H1 (cell line): ENCODE results near the gene DIAPH2. TPM values are rescaled to one million over a fixed set of nuclear protein-coding genes. Genes with fewer than 3 reads are reported as not detected.

Source experiments
- CTCF ChIA-PET: fragments of 300-600 bp; sonication (Branson Sonifier 250); formaldehyde crosslinking; loops from one replicate; lab custom pipeline; 2021; ENCODE audit not compliant: partially characterized antibody; lab: Charles Lee
- POLR2A ChIA-PET: fragments of 300-600 bp; sonication (Branson Sonifier 250); formaldehyde crosslinking; loops from one replicate; lab custom pipeline; 2021; ENCODE audit warnings: inconsistent platforms; ENCODE audit not compliant: partially characterized antibody; lab: Charles Lee
- DNase-seq, 2 experiments: peaks; one replicate each; pipeline versions ENCODE4 v3.0.0 to v3.0.0-alpha.2; 2010 to 2022; ENCODE audit warnings: low spot score in 2 of 2, low read depth in 1 of 2, mixed read lengths in 1 of 2
- FAIRE-seq: peaks from 2 replicates; lab custom pipeline; 2011; peaks lifted over from hg19 to GRCh38; lab: Jason Lieb, UNC
- H2AFZ ChIP-seq: 2 replicates; pipeline ENCODE4 v1.8.1; 2012; ENCODE audit warnings: low read length, inconsistent platforms
- H2AK5ac ChIP-seq: 2 replicates; pipeline ENCODE4 v1.6.1; 2013; ENCODE audit warnings: low read depth, low read length
- H2BK120ac ChIP-seq: replicated peaks from 2 replicates; pipeline ENCODE3; 2013; ENCODE audit warnings: low read depth, low read length, inconsistent platforms
- H2BK12ac ChIP-seq: 2 replicates; pipeline ENCODE4 v1.6.1; 2013; ENCODE audit warnings: low read depth, low read length
- H2BK15ac ChIP-seq: 2 replicates; pipeline ENCODE4 v1.6.1; 2013; ENCODE audit warnings: low read length
- H2BK20ac ChIP-seq: 2 replicates; pipeline ENCODE4 v1.6.1; 2013; ENCODE audit warnings: low read length
- H2BK5ac ChIP-seq: 2 replicates; pipeline ENCODE4 v1.6.1; 2013; ENCODE audit warnings: low read depth, low read length
- H3K14ac ChIP-seq: 2 replicates; pipeline ENCODE4 v1.6.1; 2013; ENCODE audit warnings: inconsistent platforms; ENCODE audit not compliant: insufficient read length
- H3K18ac ChIP-seq: 2 replicates; pipeline ENCODE4 v1.6.1; 2013; ENCODE audit warnings: low read length; ENCODE audit errors: extremely low read depth
- H3K23ac ChIP-seq: 2 replicates; pipeline ENCODE4 v1.6.1; 2013; ENCODE audit warnings: inconsistent platforms; ENCODE audit not compliant: insufficient read length
- H3K23me2 ChIP-seq: 2 replicates; pipeline ENCODE4 v1.6.1; 2013; ENCODE audit warnings: low read depth, low read length
- H3K27ac ChIP-seq: 2 replicates; pipeline ENCODE4 v1.6.1; 2011; ENCODE audit warnings: low read depth, low read length, inconsistent platforms
- H3K27me3 ChIP-seq, 4 experiments: replicated peaks in 1 of 4; 1 replicate in 1 of 4; 2 replicates in 3 of 4; pipeline versions ENCODE4 v1.6.1 to v1.8.1; 2011 to 2013; ENCODE audit warnings: low read length in 3 of 4, mild to moderate bottlenecking in 3 of 4, inconsistent platforms in 2 of 4, mixed read lengths in 2 of 4, moderate library complexity in 1 of 4; ENCODE audit not compliant: control insufficient read depth in 3 of 4, insufficient read depth in 3 of 4; ENCODE audit errors: extremely low read depth in 1 of 4
- H3K36me3 ChIP-seq, 4 experiments: 2 replicates each; pipeline versions ENCODE4 v1.6.1 to v1.8.1; 2011 to 2013; ENCODE audit warnings: mild to moderate bottlenecking in 4 of 4, low read length in 3 of 4, moderate library complexity in 2 of 4, control low read depth in 1 of 4, inconsistent platforms in 1 of 4; ENCODE audit not compliant: insufficient read depth in 4 of 4, control insufficient read depth in 2 of 4
- H3K4ac ChIP-seq: replicated peaks from 2 replicates; pipeline ENCODE3; 2013; ENCODE audit warnings: low read length, low read depth, mixed read lengths, inconsistent platforms; ENCODE audit not compliant: insufficient read length
- H3K4me1 ChIP-seq, 4 experiments: replicated peaks in 1 of 4; 1 replicate in 1 of 4; 2 replicates in 3 of 4; pipeline versions ENCODE4 v1.6.1 to v1.8.1; 2011 to 2013; ENCODE audit warnings: low read length in 3 of 4, inconsistent platforms in 2 of 4, mixed read lengths in 1 of 4; ENCODE audit not compliant: insufficient read depth in 4 of 4, control insufficient read depth in 3 of 4
- H3K4me2 ChIP-seq, 2 experiments: 2 replicates each; pipeline versions ENCODE4 v1.6.1 to v1.8.1; 2011 to 2013; ENCODE audit warnings: low read depth in 2 of 2, low read length in 2 of 2, control low read depth in 1 of 2, inconsistent platforms in 1 of 2, mild to moderate bottlenecking in 1 of 2; ENCODE audit not compliant: insufficient read depth in 1 of 2
- H3K4me3 ChIP-seq, 4 experiments: fragments of 200-600, 300-600 bp in 1 of 4; sonication (generic), shearing (Covaris generic), sonication (Bioruptor Twin) in 1 of 4; 2 replicates each; pipeline versions ENCODE4 v1.5.1 to v1.8.1; 2011 to 2016; ENCODE audit warnings: low read length in 4 of 4, low read depth in 3 of 4, control low read depth in 2 of 4, inconsistent platforms in 2 of 4, mild to moderate bottlenecking in 2 of 4, mixed read lengths in 1 of 4, moderate library complexity in 1 of 4; ENCODE audit not compliant: insufficient read depth in 2 of 4; ENCODE audit errors: extremely low read depth in 1 of 4
- H3K56ac ChIP-seq: replicated peaks from 2 replicates; pipeline ENCODE3; 2013; ENCODE audit warnings: low read depth, mild to moderate bottlenecking, mixed read lengths, low read length, inconsistent platforms; ENCODE audit not compliant: insufficient read length
- H3K79me1 ChIP-seq: 2 replicates; pipeline ENCODE4 v1.6.1; 2013; ENCODE audit warnings: low read depth, low read length, control low read depth
- H3K79me2 ChIP-seq, 2 experiments: 2 replicates each; pipeline versions ENCODE4 v1.6.1 to v1.8.1; 2012 to 2013; ENCODE audit warnings: low read length in 2 of 2, mild to moderate bottlenecking in 2 of 2, inconsistent platforms in 1 of 2; ENCODE audit not compliant: insufficient read depth in 2 of 2, control insufficient read depth in 1 of 2
- H3K9ac ChIP-seq, 4 experiments: replicated peaks in 1 of 4; 1 replicate in 1 of 4; 2 replicates in 3 of 4; pipeline versions ENCODE4 v1.6.1 to v1.8.1; 2011 to 2013; ENCODE audit warnings: low read depth in 3 of 4, low read length in 3 of 4, control low read depth in 2 of 4, mild to moderate bottlenecking in 2 of 4, moderate library complexity in 2 of 4, inconsistent platforms in 1 of 4; ENCODE audit errors: extremely low read depth in 1 of 4
- H3K9me3 ChIP-seq, 2 experiments: 2 replicates each; pipeline versions ENCODE4 v1.6.1 to v1.8.1; 2012 to 2013; ENCODE audit warnings: mild to moderate bottlenecking in 2 of 2, moderate library complexity in 2 of 2, control low read depth in 1 of 2, inconsistent platforms in 1 of 2, low read depth in 1 of 2, low read length in 1 of 2, mixed read lengths in 1 of 2; ENCODE audit not compliant: insufficient read depth in 2 of 2
- H4K20me1 ChIP-seq, 2 experiments: replicated peaks in 1 of 2; 2 replicates each; pipeline versions ENCODE3 to v1.8.1; 2011 to 2013; ENCODE audit warnings: inconsistent platforms in 2 of 2, low read length in 2 of 2, mild to moderate bottlenecking in 1 of 2; ENCODE audit not compliant: insufficient read depth in 2 of 2, control insufficient read depth in 1 of 2
- H4K5ac ChIP-seq: 2 replicates; pipeline ENCODE4 v1.6.1; 2013; ENCODE audit warnings: low read length, low read depth, mixed read lengths, inconsistent platforms; ENCODE audit not compliant: insufficient read length
- H4K8ac ChIP-seq: 2 replicates; pipeline ENCODE4 v1.8.0; 2013; ENCODE audit warnings: mild to moderate bottlenecking, moderate library complexity, low read length, inconsistent platforms; ENCODE audit not compliant: insufficient read depth; ENCODE audit errors: extremely low read depth
- H4K91ac ChIP-seq: replicated peaks from 2 replicates; pipeline ENCODE3; 2013; ENCODE audit warnings: low read length, mixed read lengths, inconsistent platforms; ENCODE audit not compliant: insufficient read length
- CBX5 ChIP-seq: fragments of 300-800, 300-1000 bp; sonication (generic); IDR thresholded peaks from 2 replicates; pipeline ENCODE4 v1.7.1; 2016; ENCODE audit warnings: antibody characterized with exemption, low read length, low read depth
- CEBPB ChIP-seq: IDR thresholded peaks from 2 replicates; pipeline ENCODE4 v1.6.1; 2012; ENCODE audit warnings: low read depth, low read length
- CTBP2 ChIP-seq: IDR thresholded peaks from 2 replicates; pipeline ENCODE4 v1.7.0; 2011; ENCODE audit warnings: borderline replicate concordance, mild to moderate bottlenecking, moderate library complexity, mixed read lengths, low read length; ENCODE audit not compliant: insufficient read depth, insufficient read length
- CTCF ChIP-seq, 3 experiments: IDR thresholded peaks; 1 replicate in 2 of 3; 2 replicates in 1 of 3; pipeline versions ENCODE4 v1.5.1 to v1.6.1; 2011; ENCODE audit warnings: low read length in 3 of 3, mild to moderate bottlenecking in 3 of 3, inconsistent platforms in 2 of 3, low read depth in 1 of 3, moderate library complexity in 1 of 3; ENCODE audit not compliant: insufficient read depth in 1 of 3; ENCODE audit errors: control extremely low read depth in 1 of 3
- FOSL1 ChIP-seq: IDR thresholded peaks from 2 replicates; pipeline ENCODE4 v1.6.1; 2011; ENCODE audit warnings: mild to moderate bottlenecking, low read depth, low read length, moderate library complexity; ENCODE audit not compliant: insufficient read depth
- JUND ChIP-seq: IDR thresholded peaks from 2 replicates; pipeline ENCODE4 v1.6.1; 2011; ENCODE audit warnings: mild to moderate bottlenecking, improper control_type of control experiment, low read length
- MAX ChIP-seq: IDR thresholded peaks from 2 replicates; pipeline ENCODE4 v1.6.1; 2012; ENCODE audit warnings: inconsistent platforms
- NRF1 ChIP-seq: IDR thresholded peaks from 2 replicates; pipeline ENCODE4 v1.6.1; 2011; ENCODE audit warnings: mild to moderate bottlenecking, low read depth, low read length, improper control_type of control experiment
- POLR2AphosphoS5 ChIP-seq: IDR thresholded peaks from 2 replicates; pipeline ENCODE4 v1.6.1; 2011; ENCODE audit warnings: low read depth, low read length
- RAD21 ChIP-seq, 2 experiments: IDR thresholded peaks in 1 of 2; conservative IDR thresholded peaks in 1 of 2; 2 replicates each; pipeline ENCODE4 v1.6.1; 2011; ENCODE audit warnings: low read depth in 2 of 2, low read length in 2 of 2, improper control_type of control experiment in 1 of 2, inconsistent platforms in 1 of 2, mild to moderate bottlenecking in 1 of 2, moderate library complexity in 1 of 2
- SIRT6 ChIP-seq: IDR thresholded peaks from one replicate; pipeline ENCODE4 v1.7.1; 2012; ENCODE audit warnings: low read length, inconsistent platforms
- WGBS, 2 experiments: shearing (Covaris generic) in 1 of 2; methylation state at CpG; one replicate each; pipeline versions ENCODE4 v1.1.6 to v1.1.7; 2013 to 2015; ENCODE audit warnings: low lambda C conversion rate in 2 of 2, mixed read lengths in 2 of 2, inconsistent platforms in 1 of 2, low coverage in 1 of 2, missing lambda C conversion rate in 1 of 2; ENCODE audit not compliant: insufficient replicate concordance in 2 of 2, insufficient coverage in 1 of 2, insufficient read length in 1 of 2; ENCODE audit errors: extremely low coverage in 1 of 2, missing lambda C conversion rate in 1 of 2; 5-methylcytosine and 5-hydroxymethylcytosine counted together
- polyA plus RNA-seq, 7 experiments: library from polyadenylated mRNA; depleted of rRNA in 3 of 7; stranded (reverse) in 5 of 7; unstranded in 2 of 7; fragments of >200 nt in 5 of 7; fragments of 200-250 nt in 2 of 7; gene quantifications; 1 replicate in 5 of 7; 2 replicates in 1 of 7; 4 replicates in 1 of 7; pipeline versions ENCODE4 v1.2.1 to v1.2.3, GENCODE V29; 2011 to 2013; ENCODE audit warnings: missing spikeins in 2 of 7, mixed read lengths in 2 of 7
- total RNA-seq: library from RNA; stranded (reverse); fragmentation: NEBNext Ultra II Directional; extraction: Animal tissue kit (Norgen Biotek cat#: 25700); gene quantifications from 2 replicates; pipeline ENCODE4 v1.2.1, GENCODE V29; 2021

The DIAPH2 gene
- total and polyA plus RNA-seq, 2 of the 8 experiments (the other 6 are each of a cell fraction or from before 2014, with no cell fraction given), result 4.4 to 24.3 TPM

- H3K4me1 ChIP-seq, result peaks cover 0 to 13% (median 3%) of the 10 kb centered on the region in 4 experiments; a peak in 2 of 7 replicates
- H3K79me1 ChIP-seq, result no peaks in the 10 kb centered on the region
- H2BK120ac ChIP-seq, result no peak overlapping the region
- H3K27ac ChIP-seq, result no peak overlapping the region
- no peak overlapping the region for H2AFZ ChIP-seq
- ChIA-PET CTCF (no interaction called here), POLR2A (no interaction called here)
- FAIRE-seq (peak; percentile 28), DNase-seq (no peak)
- no peak overlapping the region for H2BK5ac ChIP-seq
- no peak overlapping the region for H2BK15ac ChIP-seq
- no peaks in the 10 kb centered on the region for H3K27me3 ChIP-seq
- H2BK20ac ChIP-seq, result no peak overlapping the region
- no peaks in the 10 kb centered on the region for H3K9me3 ChIP-seq
- no peaks in the 10 kb centered on the region for H4K20me1 ChIP-seq
- no peaks in the 10 kb centered on the region for H3K36me3 ChIP-seq
- H4K5ac ChIP-seq, result peak overlapping the region; percentile 44
- no peak overlapping the region for H3K14ac ChIP-seq
- no peak overlapping the region for H4K91ac ChIP-seq
- no peak overlapping the region for H3K18ac ChIP-seq
- peaks cover 0 to 4% of the 10 kb centered on the region in 2 experiments; a peak in 2 of 4 replicates for H3K79me2 ChIP-seq
- no peak overlapping the region for H3K23ac ChIP-seq
- peaks cover 5% of the 10 kb centered on the region; the same call in 1 of the 2 replicates for H3K23me2 ChIP-seq
- H3K4me2 ChIP-seq, result peak overlapping the region; percentile 17 to 38; a peak in 1 of 4 replicates
- H3K56ac ChIP-seq, result no peak overlapping the region
- no peak overlapping the region for H2AK5ac ChIP-seq
- 26% methylated on average over 4 of the region's 4 CpGs; no CpG with 5 or more reads in 1 of the 2 experiments for WGBS, 2 experiments
- peak overlapping the region in 1 of 4 experiments; percentile 21; a peak in 1 of 8 replicates for H3K4me3 ChIP-seq
- no peak overlapping the region for H4K8ac ChIP-seq
- H3K4ac ChIP-seq, result no peak overlapping the region
- no peak overlapping the region for H2BK12ac ChIP-seq
- H3K9ac ChIP-seq, result no peak overlapping the region
- TF ChIP-seq MAX (no peak), RAD21 (IDR thresholded peaks at IDR 0.05 in 1 of 2, conservative IDR thresholded peaks at IDR 0.05 in 1 of 2; ENCODE audit: low read depth in 2 of 2, low read length in 2 of 2) (no peak), CTBP2 (no peak), CEBPB (no peak), FOSL1 (no peak), JUND (no peak), POLR2AphosphoS5 (no peak), CTCF (IDR thresholded peaks at IDR 0.05; ENCODE audit: control extremely low read depth in 1 of 3, insufficient read depth in 1 of 3, low read depth in 1 of 3, low read length in 3 of 3) (no peak), NRF1 (no peak), SIRT6 (no peak), CBX5 (no peak)
Observed at GRCh38 chrX:96688789-96689188, 4.1 kb downstream of the DIAPH2 start.
